ENCODE results near the gene LGI4. TPM values are rescaled to one million over a fixed set of nuclear protein-coding genes. Genes with fewer than 3 reads are reported as not detected.

Gene LGI4
- total RNA-seq, 1 donor from 2014 or later, result 0.10 TPM

DNA sequence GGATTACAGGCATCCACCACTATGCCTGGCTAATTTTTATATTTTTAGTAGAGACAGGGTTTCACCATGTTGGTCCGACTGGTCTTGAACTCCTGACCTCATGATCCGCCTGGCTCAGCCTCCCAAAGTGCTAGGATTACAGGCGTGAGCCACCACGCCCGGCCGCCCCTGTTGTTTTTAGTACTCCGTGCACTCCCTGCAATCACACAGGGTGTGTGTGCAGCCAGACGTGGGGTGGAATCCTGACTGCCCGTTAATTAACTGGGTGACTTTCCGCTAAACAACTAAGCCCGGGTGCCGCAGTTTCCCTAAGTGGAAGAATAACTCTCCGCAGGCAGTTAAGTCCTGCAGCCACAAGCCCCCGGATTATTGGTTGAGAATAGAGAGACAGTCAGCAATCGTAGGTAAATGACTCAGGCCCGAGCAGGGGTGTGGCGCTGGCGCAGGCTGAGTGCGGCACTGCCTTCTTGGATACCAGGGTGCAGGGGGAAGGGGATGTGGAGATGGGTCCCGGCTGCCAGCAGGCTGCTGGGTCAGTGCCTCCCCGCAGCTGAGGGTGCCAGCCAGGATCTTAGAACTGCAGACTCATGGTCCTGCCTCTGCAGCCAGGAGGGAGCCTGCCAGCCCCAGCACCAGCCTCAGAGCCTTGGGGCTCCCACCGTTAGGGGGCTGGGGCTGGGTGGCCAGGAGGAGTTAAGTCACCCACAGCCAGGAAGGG is 25.3 kb downstream of the LGI4 start:
- H3K4me1 Mint-ChIP-seq (ENCODE audit: unreplicated experiment), result peaks cover 9% of the 10 kb centered on the region
- no peak for DNase-seq (ENCODE audit: low spot score)
- no peak overlapping the region for H3K27ac Mint-ChIP-seq (ENCODE audit: unreplicated experiment)
- peaks cover 3% of the 10 kb centered on the region for H3K27me3 Mint-ChIP-seq (ENCODE audit: unreplicated experiment)
- no peak overlapping the region for H3K4me3 Mint-ChIP-seq (ENCODE audit: unreplicated experiment)
- TF ChIP-seq CTCF (IDR thresholded peaks at IDR 0.05; ENCODE audit: unreplicated experiment), result no peak
- no peaks in the 10 kb centered on the region for H3K9me3 Mint-ChIP-seq (ENCODE audit: unreplicated experiment)
- H3K36me3 Mint-ChIP-seq (ENCODE audit: low read depth, unreplicated experiment), result peaks cover 5% of the 10 kb centered on the region

- no peak for TF ChIP-seq CTCF (IDR thresholded peaks at IDR 0.05; ENCODE audit: unreplicated experiment)
- H3K27me3 Mint-ChIP-seq (ENCODE audit: unreplicated experiment), result peaks cover 7% of the 10 kb centered on the region
- H3K36me3 Mint-ChIP-seq (ENCODE audit: low read depth, unreplicated experiment), result peaks cover 5% of the 10 kb centered on the region
- peaks cover 7% of the 10 kb centered on the region for H3K4me1 Mint-ChIP-seq (ENCODE audit: unreplicated experiment)
- no peak overlapping the region for H3K4me3 Mint-ChIP-seq (ENCODE audit: unreplicated experiment)
- no peaks in the 10 kb centered on the region for H3K9me3 Mint-ChIP-seq (ENCODE audit: unreplicated experiment)
- H3K27ac Mint-ChIP-seq (ENCODE audit: unreplicated experiment), result no peak overlapping the region
- no peak for DNase-seq (ENCODE audit: low spot score)
These were observed 26.1 kb downstream of the LGI4 start for GRCh38 chr19:35108730-35109129.

DNA sequence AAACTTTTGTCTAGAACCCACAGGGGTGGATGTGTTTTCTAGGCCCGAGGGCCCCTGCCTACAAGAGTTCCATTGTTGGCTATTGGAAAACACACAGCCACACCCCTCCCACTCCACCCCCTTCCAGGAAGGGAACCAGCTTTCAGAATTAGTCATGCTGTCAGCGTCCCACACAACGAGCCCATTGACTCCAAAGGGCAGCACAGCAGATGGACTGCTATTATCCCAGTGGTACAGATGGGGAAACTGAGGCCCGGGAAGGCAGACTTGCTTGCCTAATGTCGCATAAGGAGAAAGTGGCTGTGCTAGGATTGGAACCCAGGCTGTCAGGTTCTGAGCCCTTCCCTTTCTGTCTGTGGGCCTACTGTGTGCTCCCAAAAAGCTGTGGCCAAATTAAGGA is 27.3 kb downstream of the LGI4 start:
- Mint-ChIP-seq H3K27me3 (ENCODE audit: unreplicated experiment) (peaks cover 7% of the 10 kb centered on the region), H3K36me3 (ENCODE audit: low read depth, unreplicated experiment) (peaks cover 5% of the 10 kb centered on the region), H3K9me3 (ENCODE audit: unreplicated experiment) (no peaks in the 10 kb centered on the region), H3K27ac (ENCODE audit: unreplicated experiment) (no peak overlapping the region), H3K4me3 (ENCODE audit: unreplicated experiment) (no peak overlapping the region), H3K4me1 (ENCODE audit: unreplicated experiment) (peaks cover 7% of the 10 kb centered on the region)
- no peak for TF ChIP-seq CTCF (IDR thresholded peaks at IDR 0.05; ENCODE audit: unreplicated experiment)
- no peak for DNase-seq (ENCODE audit: low spot score)

DNA sequence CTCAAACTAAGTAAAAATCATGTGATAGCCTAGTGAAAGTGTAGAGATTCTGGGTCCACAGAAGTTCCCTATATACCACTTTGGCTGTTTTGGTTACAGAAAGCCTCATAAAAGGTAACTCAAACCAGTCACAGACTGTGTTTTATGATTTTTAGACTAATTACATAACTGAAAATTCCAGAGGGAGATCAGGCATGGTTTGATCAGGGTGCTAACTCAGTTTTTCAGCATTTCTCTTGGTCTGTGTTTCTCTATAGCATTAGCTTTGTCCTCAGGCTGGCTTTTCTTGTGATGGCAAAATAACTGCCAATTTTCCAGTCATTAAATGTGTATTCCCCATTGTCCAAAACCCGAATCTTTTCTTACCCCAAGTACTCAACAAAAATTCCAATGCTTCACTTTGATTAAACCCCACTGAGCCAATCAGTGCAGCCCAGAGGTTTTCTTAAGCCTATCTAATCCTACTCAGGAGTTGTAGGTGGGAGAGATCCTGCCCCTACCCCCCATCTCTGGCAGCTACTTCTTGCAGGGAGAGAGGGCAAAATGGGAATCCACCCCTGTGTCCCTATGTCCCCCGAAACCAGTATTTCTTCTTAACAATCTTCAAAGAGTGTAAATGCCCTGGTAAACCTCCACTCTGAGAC is 27.8 kb downstream of the LGI4 start:
- H3K4me3 Mint-ChIP-seq (ENCODE audit: unreplicated experiment), result no peak overlapping the region
- DNase-seq (ENCODE audit: low spot score), result no peak
- peaks cover 6% of the 10 kb centered on the region for H3K4me1 Mint-ChIP-seq (ENCODE audit: unreplicated experiment)
- H3K9me3 Mint-ChIP-seq (ENCODE audit: unreplicated experiment), result no peaks in the 10 kb centered on the region
- H3K36me3 Mint-ChIP-seq (ENCODE audit: low read depth, unreplicated experiment), result peaks cover 5% of the 10 kb centered on the region
- H3K27ac Mint-ChIP-seq (ENCODE audit: unreplicated experiment), result no peak overlapping the region
- no peak for TF ChIP-seq CTCF (IDR thresholded peaks at IDR 0.05; ENCODE audit: unreplicated experiment)
- peaks cover 7% of the 10 kb centered on the region for H3K27me3 Mint-ChIP-seq (ENCODE audit: unreplicated experiment)

DNA sequence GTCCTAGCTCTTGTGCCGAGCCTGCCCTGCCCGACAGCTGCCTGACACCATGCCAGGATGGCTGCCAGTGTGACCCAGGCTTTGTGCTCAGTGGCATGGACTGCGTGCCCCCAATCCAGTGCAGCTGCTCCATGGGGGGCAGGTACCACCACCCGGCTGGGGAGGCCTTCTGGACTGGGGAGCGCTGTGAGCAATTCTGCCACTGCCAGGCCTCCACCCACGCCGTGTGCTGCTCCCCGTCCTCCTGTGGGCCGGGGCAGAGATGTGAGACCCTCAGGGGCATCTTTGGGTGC is 28.6 kb downstream of the LGI4 start:
- Mint-ChIP-seq H3K36me3 (ENCODE audit: low read depth, unreplicated experiment) (peaks cover 5% of the 10 kb centered on the region), H3K4me3 (ENCODE audit: unreplicated experiment) (no peak overlapping the region), H3K9me3 (ENCODE audit: unreplicated experiment) (no peaks in the 10 kb centered on the region), H3K4me1 (ENCODE audit: unreplicated experiment) (peaks cover 4% of the 10 kb centered on the region), H3K27me3 (ENCODE audit: unreplicated experiment) (peaks cover 7% of the 10 kb centered on the region), H3K27ac (ENCODE audit: unreplicated experiment) (no peak overlapping the region)
- DNase-seq (ENCODE audit: low spot score), result no peak
- no peak for TF ChIP-seq CTCF (IDR thresholded peaks at IDR 0.05; ENCODE audit: unreplicated experiment)
